Thyroid gland (tissue), 4 donors: Measurements from ENCODE around the gene TMEM154. TPM values are rescaled to one million over a fixed set of nuclear protein-coding genes. Genes with fewer than 3 reads are reported as not detected.

ENCODE experiments used
- DNase-seq, 2 donors: peaks; one replicate each; pipeline ENCODE4 v3.0.0-alpha.2; 2019
- H3K27ac ChIP-seq, 3 donors: fragments of 200-600 bp; sonication (generic); 1 replicate in 2 of 3; 2 replicates in 1 of 3; pipeline ENCODE4 v1.5.1; 2016 to 2019; ENCODE audit warnings: mild to moderate bottlenecking in 1 of 3, moderate library complexity in 1 of 3
- H3K27me3 ChIP-seq: fragments of 200-600 bp; sonication (generic); one replicate; pipeline ENCODE4 v1.5.1; 2019
- H3K36me3 ChIP-seq, 2 donors: fragments of 200-600 bp; sonication (generic); one replicate each; pipeline ENCODE4 v1.5.1; 2016 to 2019
- H3K4me1 ChIP-seq, 2 donors: fragments of 200-600 bp; sonication (generic); one replicate each; pipeline ENCODE4 v1.5.1; 2017 to 2019
- H3K4me3 ChIP-seq, 3 donors: fragments of 200-600 bp; sonication (generic); replicated peaks in 1 of 3; 1 replicate in 2 of 3; 2 replicates in 1 of 3; pipeline ENCODE4 v1.5.1; 2016; ENCODE audit warnings: mild to moderate bottlenecking in 1 of 3
- H3K9me3 ChIP-seq: fragments of 200-600 bp; sonication (generic); one replicate; pipeline ENCODE4 v1.5.1; 2017
- POLR2A ChIP-seq, 2 donors: fragments of 450-650 bp; IDR thresholded peaks; one replicate each; pipeline ENCODE4 v1.6.1; 2017; ENCODE audit warnings: antibody characterized with exemption in 2 of 2, mild to moderate bottlenecking in 2 of 2, moderate library complexity in 1 of 2
- WGBS, 2 donors: methylation state at CpG; one replicate each; pipeline ENCODE4 v1.1.5; 2017; 5-methylcytosine and 5-hydroxymethylcytosine counted together
- intact Hi-C: fragments of 100-400 bp; cut with DNase I; formaldehyde crosslinking; loops from one replicate; pipeline ENCODE4 v1.15.1; 2023
- total RNA-seq, 4 donors: library from RNA; depleted of rRNA; stranded (reverse); fragments of >200 nt; gene quantifications; one replicate each; pipeline ENCODE4 v1.2.3, GENCODE V29; 2016
- TF ChIP-seq, protein P1 (sequence below), 6 experiments: fragments of 200-600 bp in 3 of 6; fragments of 450-650 bp in 3 of 6; sonication (generic) in 3 of 6; IDR thresholded peaks; one replicate each; pipeline ENCODE4 v1.5.1; 2016 to 2019; ENCODE audit warnings: antibody characterized with exemption in 6 of 6, mild to moderate bottlenecking in 2 of 6, inconsistent platforms in 1 of 6, moderate library complexity in 1 of 6

TMEM154 gene
- total RNA-seq, 4 donors from 2014 or later, result 0.22 to 1.6 (median 0.42) TPM

DNA sequence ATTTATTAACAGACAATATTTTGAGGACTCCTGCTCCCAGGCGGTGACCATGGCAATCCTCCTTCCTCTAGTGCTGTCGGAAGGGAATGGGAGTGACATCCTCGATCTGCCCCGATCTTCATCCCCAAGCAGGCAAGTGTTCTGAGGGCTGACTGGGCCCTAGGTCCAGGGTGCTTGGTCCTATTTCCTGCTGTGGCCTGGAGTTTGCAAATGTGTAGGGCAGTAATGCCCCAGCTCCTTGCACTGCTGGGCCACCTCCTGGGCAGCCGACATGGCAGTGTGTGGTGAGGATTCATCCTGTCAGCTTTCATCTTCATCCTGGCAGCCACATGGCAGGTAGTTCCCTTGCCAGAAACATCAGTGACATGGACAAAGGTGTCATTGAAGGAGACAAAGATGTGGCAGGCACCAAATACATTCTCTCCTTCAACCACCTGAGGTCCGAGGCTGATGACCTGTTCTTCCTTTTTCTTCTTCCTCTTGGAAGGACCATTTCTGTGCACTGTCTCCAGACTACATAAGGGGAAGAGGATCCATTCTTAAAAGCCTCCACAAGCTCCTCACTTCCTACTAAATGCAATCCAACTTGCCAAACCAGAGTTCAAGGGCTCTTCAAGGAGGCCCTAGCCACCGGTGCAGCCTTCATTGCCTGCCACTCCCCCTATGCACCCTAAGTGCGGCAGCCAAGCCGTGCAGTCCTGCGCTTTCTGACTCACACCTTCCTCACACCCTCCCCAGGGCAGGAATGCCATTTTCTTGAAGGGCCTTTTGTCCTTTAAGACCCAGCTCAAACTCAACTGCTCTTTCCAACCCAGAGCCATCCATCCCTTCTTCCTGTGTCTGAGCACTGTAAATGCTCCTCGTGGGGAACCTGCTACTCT lies 65.7 kb downstream of the TMEM154 start:
- no peaks in the 10 kb centered on the region for H3K27me3 ChIP-seq
- H3K36me3 ChIP-seq, result no peaks in the 10 kb centered on the region
- WGBS, 2 donors, result 66 to 72% methylated on average over 11 of the region's 11 CpGs
- DNase-seq, result peak; percentile 27 to 48
- H3K9me3 ChIP-seq, result no peaks in the 10 kb centered on the region
- TF ChIP-seq POLR2A (IDR thresholded peaks at IDR 0.05), result no peak
- TF ChIP-seq, protein P1, sequence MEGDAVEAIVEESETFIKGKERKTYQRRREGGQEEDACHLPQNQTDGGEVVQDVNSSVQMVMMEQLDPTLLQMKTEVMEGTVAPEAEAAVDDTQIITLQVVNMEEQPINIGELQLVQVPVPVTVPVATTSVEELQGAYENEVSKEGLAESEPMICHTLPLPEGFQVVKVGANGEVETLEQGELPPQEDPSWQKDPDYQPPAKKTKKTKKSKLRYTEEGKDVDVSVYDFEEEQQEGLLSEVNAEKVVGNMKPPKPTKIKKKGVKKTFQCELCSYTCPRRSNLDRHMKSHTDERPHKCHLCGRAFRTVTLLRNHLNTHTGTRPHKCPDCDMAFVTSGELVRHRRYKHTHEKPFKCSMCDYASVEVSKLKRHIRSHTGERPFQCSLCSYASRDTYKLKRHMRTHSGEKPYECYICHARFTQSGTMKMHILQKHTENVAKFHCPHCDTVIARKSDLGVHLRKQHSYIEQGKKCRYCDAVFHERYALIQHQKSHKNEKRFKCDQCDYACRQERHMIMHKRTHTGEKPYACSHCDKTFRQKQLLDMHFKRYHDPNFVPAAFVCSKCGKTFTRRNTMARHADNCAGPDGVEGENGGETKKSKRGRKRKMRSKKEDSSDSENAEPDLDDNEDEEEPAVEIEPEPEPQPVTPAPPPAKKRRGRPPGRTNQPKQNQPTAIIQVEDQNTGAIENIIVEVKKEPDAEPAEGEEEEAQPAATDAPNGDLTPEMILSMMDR (IDR thresholded peaks at IDR 0.05), result no peak
- no peak overlapping the region for H3K4me3 ChIP-seq
- peaks cover 14 to 15% of the 10 kb centered on the region in 2 donors for H3K4me1 ChIP-seq
- intact Hi-C loops, result no loop called here
- no peak overlapping the region for H3K27ac ChIP-seq

DNA sequence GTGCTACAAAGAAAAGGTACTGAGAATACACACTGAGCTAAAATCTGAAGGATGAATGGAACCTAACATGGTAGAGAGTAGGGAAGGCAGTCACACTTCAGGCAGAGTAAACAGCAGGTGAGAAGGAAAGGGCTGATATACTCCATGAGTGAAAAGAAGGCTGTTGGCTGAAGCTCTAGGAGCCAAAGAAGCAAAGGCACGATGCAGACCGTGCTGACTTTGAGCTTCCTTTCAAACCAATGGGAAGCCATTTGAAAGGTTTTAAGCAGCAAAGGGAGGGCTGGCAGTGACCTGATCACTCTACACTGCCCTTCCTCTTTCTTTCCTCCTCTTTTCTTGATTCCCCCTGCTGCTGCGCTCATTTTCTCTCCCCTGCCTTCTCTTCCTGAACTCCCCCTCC lies 66.4 kb downstream of the TMEM154 start:
- no peak for DNase-seq
- intact Hi-C loops, result no loop called here
- H3K27ac ChIP-seq, result no peak overlapping the region
- H3K36me3 ChIP-seq, result no peaks in the 10 kb centered on the region
- WGBS, 2 donors, result 66 to 72% methylated on average over 3 of the region's 3 CpGs
- H3K27me3 ChIP-seq, result no peaks in the 10 kb centered on the region
- H3K4me3 ChIP-seq, result no peak overlapping the region
- TF ChIP-seq, protein P1 (IDR thresholded peaks at IDR 0.05), result no peak
- no peak for TF ChIP-seq POLR2A (IDR thresholded peaks at IDR 0.05)
- H3K4me1 ChIP-seq, result peaks cover 14 to 15% of the 10 kb centered on the region in 2 donors
- H3K9me3 ChIP-seq, result no peaks in the 10 kb centered on the region

DNA sequence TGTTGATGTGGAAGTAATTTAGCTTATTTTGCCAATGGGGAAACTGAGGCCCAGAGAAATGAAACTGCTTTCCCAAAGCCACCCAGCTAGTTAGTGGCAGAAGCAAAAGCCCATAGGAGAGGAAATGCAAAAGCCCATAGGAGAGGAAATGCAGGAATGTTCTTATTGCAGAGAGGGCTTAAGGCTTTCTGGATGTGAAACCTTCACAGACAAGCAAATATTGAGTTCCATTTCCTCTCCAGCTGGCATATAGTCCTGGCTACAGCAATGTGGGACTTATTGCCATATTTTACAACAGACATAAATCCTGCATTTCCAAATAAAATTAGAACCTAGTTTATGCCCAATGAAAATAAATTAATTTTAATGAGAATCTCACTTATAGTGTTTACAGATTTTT lies 69.7 kb downstream of the TMEM154 start:
- Histone ChIP-seq H3K4me3 (no peak overlapping the region), H3K4me1 (peaks cover 8 to 9% of the 10 kb centered on the region in 2 donors), H3K27me3 (no peaks in the 10 kb centered on the region), H3K9me3 (no peaks in the 10 kb centered on the region), H3K36me3 (no peaks in the 10 kb centered on the region), H3K27ac (no peak overlapping the region)
- TF ChIP-seq, protein P1 (IDR thresholded peaks at IDR 0.05), result no peak
- no peak for DNase-seq
- intact Hi-C loops, result no loop called here

DNA sequence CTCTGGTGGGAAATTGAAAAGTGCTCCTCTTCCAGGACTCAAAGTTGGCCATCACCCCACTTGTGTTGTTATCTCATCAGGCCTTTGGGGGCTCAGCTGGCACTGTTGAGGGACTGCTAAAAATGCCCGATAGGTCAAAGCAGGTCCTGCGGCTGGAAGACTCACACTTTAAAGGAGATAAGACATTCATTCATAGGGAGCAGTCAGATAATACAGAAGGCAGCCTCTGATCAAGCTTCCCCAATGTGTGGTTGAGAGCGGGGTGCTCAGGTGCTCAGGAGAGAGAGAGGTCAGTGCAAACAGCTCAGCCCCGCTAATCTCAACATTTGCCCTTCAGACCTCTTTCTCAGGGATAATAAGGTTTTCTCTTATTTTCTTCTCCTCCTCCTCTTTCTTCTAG lies 70.3 kb downstream of the TMEM154 start:
- TF ChIP-seq, protein P1 (IDR thresholded peaks at IDR 0.05), result no peak
- TF ChIP-seq POLR2A (IDR thresholded peaks at IDR 0.05), result no peak
- H3K9me3 ChIP-seq, result no peaks in the 10 kb centered on the region
- 93% methylated on average over 4 of the region's 4 CpGs for WGBS, 2 donors
- H3K27ac ChIP-seq, result no peak overlapping the region
- H3K36me3 ChIP-seq, result no peaks in the 10 kb centered on the region
- H3K4me3 ChIP-seq, result no peak overlapping the region
- intact Hi-C loops, result no loop called here
- no peak for DNase-seq
- H3K27me3 ChIP-seq, result no peaks in the 10 kb centered on the region
- H3K4me1 ChIP-seq, result peaks cover 2 to 4% of the 10 kb centered on the region in 2 donors

DNA sequence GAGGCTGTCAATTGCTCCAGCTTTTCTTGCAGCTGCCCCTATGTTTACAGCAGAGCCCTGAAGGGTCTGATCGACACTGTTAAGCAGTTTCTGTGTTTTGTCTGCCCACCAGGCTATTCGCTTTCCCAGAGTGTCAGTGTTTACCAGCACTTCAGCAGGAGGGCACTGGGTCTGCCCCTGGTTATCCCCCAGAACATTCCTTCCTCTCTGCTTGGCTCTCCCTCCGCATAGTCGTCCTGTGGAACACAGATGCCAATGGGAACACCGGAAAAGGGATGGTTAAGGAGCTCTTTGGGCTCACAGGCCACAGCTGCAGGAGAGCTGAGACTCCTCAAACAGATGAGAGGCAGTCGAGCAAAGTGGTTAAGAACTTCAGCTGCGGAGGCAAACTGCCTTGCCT lies 72.6 kb downstream of the TMEM154 start:
- Histone ChIP-seq H3K36me3 (no peaks in the 10 kb centered on the region), H3K9me3 (no peaks in the 10 kb centered on the region), H3K4me1 (no peaks in the 10 kb centered on the region), H3K4me3 (no peak overlapping the region), H3K27me3 (no peaks in the 10 kb centered on the region), H3K27ac (no peak overlapping the region)
- intact Hi-C loops, result no loop called here
- WGBS, 2 donors, result 37 to 49% methylated on average over 7 of the region's 7 CpGs
- no peak for DNase-seq
- TF ChIP-seq, protein P1 (IDR thresholded peaks at IDR 0.05), result no peak
- TF ChIP-seq POLR2A (IDR thresholded peaks at IDR 0.05), result no peak
